GM06990 (cell line): ENCODE results near the gene EVC.

Source experiments
- DNase-seq: peaks from one replicate; pipeline ENCODE4 v3.0.0-alpha.2; 2011; ENCODE audit not compliant: insufficient read length; ENCODE audit errors: extremely low read depth
- H3K27me3 ChIP-seq: replicated peaks from 2 replicates; pipeline ENCODE4 v1.6.0; 2011; ENCODE audit warnings: low read length; ENCODE audit not compliant: control insufficient read depth, insufficient read depth
- H3K36me3 ChIP-seq: 2 replicates; pipeline ENCODE4 v1.5.1; 2011; ENCODE audit warnings: low read length; ENCODE audit not compliant: control insufficient read depth, insufficient read depth
- H3K4me3 ChIP-seq: replicated peaks from 2 replicates; pipeline ENCODE4 v1.5.1; 2011; ENCODE audit warnings: low read depth, mild to moderate bottlenecking, control low read depth, low read length
- TF ChIP-seq, protein P1 (sequence below): IDR thresholded peaks from 2 replicates; pipeline ENCODE4 v1.5.1; 2011; ENCODE audit warnings: low read length, control low read depth, mild to moderate bottlenecking, inconsistent platforms; ENCODE audit not compliant: insufficient read depth, poor library complexity, severe bottlenecking

EVC gene

GRCh38 chr4:5785806-5786680 is 75.0 kb downstream of the EVC start:
- Histone ChIP-seq H3K36me3 (peaks cover 6% of the 10 kb centered on the region), H3K4me3 (no peak overlapping the region), H3K27me3 (no peaks in the 10 kb centered on the region)
- DNase-seq = no peak
- TF ChIP-seq, protein P1, sequence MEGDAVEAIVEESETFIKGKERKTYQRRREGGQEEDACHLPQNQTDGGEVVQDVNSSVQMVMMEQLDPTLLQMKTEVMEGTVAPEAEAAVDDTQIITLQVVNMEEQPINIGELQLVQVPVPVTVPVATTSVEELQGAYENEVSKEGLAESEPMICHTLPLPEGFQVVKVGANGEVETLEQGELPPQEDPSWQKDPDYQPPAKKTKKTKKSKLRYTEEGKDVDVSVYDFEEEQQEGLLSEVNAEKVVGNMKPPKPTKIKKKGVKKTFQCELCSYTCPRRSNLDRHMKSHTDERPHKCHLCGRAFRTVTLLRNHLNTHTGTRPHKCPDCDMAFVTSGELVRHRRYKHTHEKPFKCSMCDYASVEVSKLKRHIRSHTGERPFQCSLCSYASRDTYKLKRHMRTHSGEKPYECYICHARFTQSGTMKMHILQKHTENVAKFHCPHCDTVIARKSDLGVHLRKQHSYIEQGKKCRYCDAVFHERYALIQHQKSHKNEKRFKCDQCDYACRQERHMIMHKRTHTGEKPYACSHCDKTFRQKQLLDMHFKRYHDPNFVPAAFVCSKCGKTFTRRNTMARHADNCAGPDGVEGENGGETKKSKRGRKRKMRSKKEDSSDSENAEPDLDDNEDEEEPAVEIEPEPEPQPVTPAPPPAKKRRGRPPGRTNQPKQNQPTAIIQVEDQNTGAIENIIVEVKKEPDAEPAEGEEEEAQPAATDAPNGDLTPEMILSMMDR = no peak

DNA sequence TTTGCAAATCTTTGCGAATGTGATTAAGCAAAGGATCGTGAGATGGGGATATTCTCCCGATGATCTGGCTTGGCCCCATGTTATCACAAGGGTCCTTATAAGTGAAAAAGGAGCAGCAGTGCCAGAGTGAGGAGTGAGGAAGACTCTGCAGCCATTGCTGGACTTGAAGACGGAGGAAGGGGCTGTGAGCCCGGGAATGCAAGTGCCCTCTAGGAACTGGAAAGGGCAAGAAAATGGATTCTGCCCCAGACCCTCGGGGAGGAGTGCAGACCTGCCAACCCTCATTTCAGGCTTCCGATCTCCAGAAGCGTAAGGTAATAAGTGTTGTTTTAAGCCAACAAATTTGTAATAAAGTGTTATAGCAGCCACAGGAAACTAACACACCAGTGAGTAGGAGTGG is 76.3 kb downstream of the EVC start:
- TF ChIP-seq, protein P1 = no peak
- DNase-seq = no peak
- Histone ChIP-seq H3K27me3 (no peaks in the 10 kb centered on the region), H3K36me3 (peaks cover 6% of the 10 kb centered on the region), H3K4me3 (no peak overlapping the region)

DNA sequence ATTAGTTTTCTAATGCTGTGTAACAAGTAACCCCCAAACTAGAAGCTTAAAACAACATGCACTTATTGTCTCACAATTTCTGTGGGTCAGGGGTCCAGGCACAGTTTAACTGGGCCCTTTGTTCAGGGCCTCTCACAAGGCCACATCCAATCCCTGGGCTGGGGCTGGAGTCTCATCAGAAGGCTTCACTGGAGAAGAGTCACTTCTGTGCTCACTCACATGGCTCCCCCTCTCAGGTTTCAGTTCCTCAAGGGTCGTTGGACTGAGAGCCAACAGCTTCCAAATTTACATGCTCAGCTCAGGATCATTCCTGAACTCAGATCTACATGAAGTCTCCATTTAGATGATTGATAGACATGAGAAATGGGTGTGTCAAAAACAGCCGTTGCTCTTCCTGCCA is 77.1 kb downstream of the EVC start:
- Histone ChIP-seq H3K4me3 (no peak overlapping the region), H3K27me3 (no peaks in the 10 kb centered on the region), H3K36me3 (peaks cover 6% of the 10 kb centered on the region)
- no peak for DNase-seq
- TF ChIP-seq, protein P1 = no peak

- Histone ChIP-seq H3K4me3 (no peak overlapping the region), H3K36me3 (peaks cover 6% of the 10 kb centered on the region), H3K27me3 (no peaks in the 10 kb centered on the region)
- TF ChIP-seq, protein P1 = no peak
- no peak for DNase-seq
Observed at GRCh38 chr4:5789141-5789540, 78.1 kb downstream of the EVC start.

DNA sequence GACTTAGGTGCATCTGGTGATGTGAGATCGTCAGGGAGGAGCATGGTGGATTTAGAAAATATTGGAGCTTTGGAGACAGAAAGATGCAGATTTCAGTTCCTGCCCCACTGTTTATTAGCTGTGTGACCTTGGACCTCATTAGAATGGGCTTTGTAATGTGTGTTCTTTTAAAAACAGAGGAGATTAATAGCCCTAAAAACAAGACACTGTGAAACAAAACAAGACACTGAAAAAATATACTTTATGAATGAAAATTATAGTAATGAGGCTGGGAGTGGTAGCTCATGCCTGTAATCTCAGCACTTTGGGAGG is 79.5 kb downstream of the EVC start:
- Histone ChIP-seq H3K27me3 (no peaks in the 10 kb centered on the region), H3K4me3 (no peak overlapping the region), H3K36me3 (peaks cover 6% of the 10 kb centered on the region)
- no peak for DNase-seq
- TF ChIP-seq, protein P1 = no peak
